Endothelial cell of umbilical vein (primary cell): ENCODE data around the gene DCHS1. TPM values are rescaled to one million over a fixed set of nuclear protein-coding genes. Genes with fewer than 3 reads are reported as not detected.

Experiments used
- BruUV-seq: library from RNA; stranded (reverse); fragments of 400-500 nt; replicated peaks from 2 replicates; lab custom pipeline; 2021; lab: Mats Ljungman, UMichigan
- CTCF ChIA-PET: fragments of 300-600, 350-600 bp; sonication (Branson Sonifier 250); formaldehyde crosslinking; loops from one replicate; lab custom pipeline; 2021; ENCODE audit warnings: antibody characterized with exemption, inconsistent platforms; lab: Charles Lee
- POLR2A ChIA-PET: fragments of 300-600, 350-600 bp; sonication (Branson Sonifier 250); formaldehyde crosslinking; loops from one replicate; lab custom pipeline; 2021; ENCODE audit warnings: antibody characterized with exemption, inconsistent platforms; lab: Charles Lee
- DNase-seq: peaks from one replicate; pipeline ENCODE4 v3.0.0-alpha.2; 2011; ENCODE audit warnings: low read depth, low spot score
- FAIRE-seq: peaks from 2 replicates; lab custom pipeline; 2011; peaks lifted over from hg19 to GRCh38; lab: Jason Lieb, UNC
- H2AFZ ChIP-seq: 2 replicates; pipeline ENCODE4 v1.6.0; 2012; ENCODE audit warnings: low read depth, low read length, control low read depth, inconsistent platforms
- H3K27ac ChIP-seq: 2 replicates; pipeline ENCODE4 v1.5.1; 2011; ENCODE audit warnings: low read depth, mild to moderate bottlenecking, control low read depth, low read length, moderate library complexity; ENCODE audit not compliant: insufficient read depth
- H3K27me3 ChIP-seq, 2 experiments: 2 replicates each; pipeline versions ENCODE4 v1.6.0 to v1.6.1; 2011; ENCODE audit warnings: low read length in 2 of 2, mixed read lengths in 1 of 2; ENCODE audit not compliant: control insufficient read depth in 2 of 2, insufficient read depth in 2 of 2
- H3K36me3 ChIP-seq, 2 experiments: 2 replicates in 1 of 2; 3 replicates in 1 of 2; pipeline ENCODE4 v1.5.1; 2011; ENCODE audit warnings: low read length in 2 of 2, mild to moderate bottlenecking in 1 of 2, moderate library complexity in 1 of 2; ENCODE audit not compliant: control insufficient read depth in 2 of 2, insufficient read depth in 2 of 2; ENCODE audit errors: extremely low read depth in 1 of 2
- H3K4me1 ChIP-seq: 3 replicates; pipeline ENCODE4 v1.5.1; 2011; ENCODE audit warnings: mild to moderate bottlenecking, low read length; ENCODE audit not compliant: control insufficient read depth, insufficient read depth; ENCODE audit errors: extremely low read depth
- H3K4me2 ChIP-seq: 2 replicates; pipeline ENCODE4 v1.6.1; 2011; ENCODE audit warnings: low read length, control low read depth, mixed read lengths; ENCODE audit not compliant: insufficient read depth
- H3K4me3 ChIP-seq, 3 experiments: fragments of 200-600 bp in 1 of 3; sonication (generic), shearing (Covaris generic) in 1 of 3; replicated peaks in 1 of 3; 2 replicates each; pipeline ENCODE4 v1.5.1; 2011 to 2016; ENCODE audit warnings: control low read depth in 3 of 3, low read length in 3 of 3, mild to moderate bottlenecking in 2 of 3, inconsistent platforms in 1 of 3, low read depth in 1 of 3, moderate library complexity in 1 of 3; ENCODE audit not compliant: insufficient read depth in 1 of 3
- H3K79me2 ChIP-seq: 2 replicates; pipeline ENCODE4 v1.6.0; 2012; ENCODE audit warnings: low read length, inconsistent platforms; ENCODE audit not compliant: control insufficient read depth, insufficient read depth
- H3K9ac ChIP-seq: replicated peaks from 2 replicates; pipeline ENCODE3; 2011; ENCODE audit warnings: low read length, control low read depth; ENCODE audit not compliant: insufficient read depth; ENCODE audit errors: extremely low read depth
- H3K9me1 ChIP-seq: replicated peaks from 3 replicates; pipeline ENCODE4 v1.6.0; 2011; ENCODE audit warnings: mild to moderate bottlenecking, low read length; ENCODE audit not compliant: control insufficient read depth, insufficient read depth; ENCODE audit errors: extremely low read depth
- H3K9me3 ChIP-seq: replicated peaks from 2 replicates; pipeline ENCODE4 v1.5.1; 2012; ENCODE audit warnings: low read length, inconsistent platforms; ENCODE audit not compliant: control insufficient read depth, insufficient read depth
- H4K20me1 ChIP-seq: replicated peaks from 2 replicates; pipeline ENCODE3; 2011; ENCODE audit warnings: mild to moderate bottlenecking, low read length; ENCODE audit not compliant: control insufficient read depth, insufficient read depth; ENCODE audit errors: extremely low read depth
- CTCF ChIP-seq, 2 donors: IDR thresholded peaks; 1 replicate in 1 of 2; 2 replicates in 1 of 2; pipeline ENCODE4 v1.5.1; 2011; ENCODE audit warnings: low read length in 2 of 2, mild to moderate bottlenecking in 2 of 2, moderate library complexity in 2 of 2, control low read depth in 1 of 2, inconsistent platforms in 1 of 2, low read depth in 1 of 2; ENCODE audit not compliant: insufficient read depth in 1 of 2; ENCODE audit errors: extremely low read depth in 1 of 2
- EZH2 ChIP-seq: IDR thresholded peaks from 2 replicates; pipeline ENCODE4 v1.6.1; 2012; ENCODE audit warnings: borderline replicate concordance, low read depth, mild to moderate bottlenecking, moderate library complexity, low read length, inconsistent platforms; ENCODE audit not compliant: severe bottlenecking
- FOS ChIP-seq: IDR thresholded peaks from 2 replicates; pipeline ENCODE4 v1.6.1; 2011; ENCODE audit warnings: mild to moderate bottlenecking, low read length, moderate library complexity, borderline replicate concordance; ENCODE audit not compliant: insufficient read depth
- GATA2 ChIP-seq: IDR thresholded peaks from 2 replicates; pipeline ENCODE4 v1.7.0; 2011; ENCODE audit warnings: low read depth, mild to moderate bottlenecking, moderate library complexity, mixed read lengths, low read length; ENCODE audit not compliant: insufficient read length, insufficient read depth
- JUN ChIP-seq: IDR thresholded peaks from 2 replicates; pipeline ENCODE4 v1.6.1; 2011; ENCODE audit warnings: borderline replicate concordance, low read depth; ENCODE audit not compliant: insufficient read length, insufficient read depth
- MYC ChIP-seq: IDR thresholded peaks from one replicate; pipeline ENCODE4 v1.6.1; 2011; ENCODE audit warnings: mild to moderate bottlenecking, low read depth, low read length
- POLR2A ChIP-seq: IDR thresholded peaks from 2 replicates; pipeline ENCODE4 v1.6.1; 2012; ENCODE audit warnings: low read depth, mild to moderate bottlenecking, control low read depth, low read length
- POLR2AphosphoS5 ChIP-seq: IDR thresholded peaks from 2 replicates; pipeline ENCODE4 v1.6.1; 2012; ENCODE audit warnings: low read depth, mild to moderate bottlenecking, control low read depth, low read length, moderate library complexity; ENCODE audit not compliant: insufficient read depth
- dilution Hi-C: fragments of 300-500 bp; cut with MboI; formaldehyde crosslinking; loops from one replicate; pipeline ENCODE4 v1.15.0; 2019; ENCODE audit warnings: low sequenced_read_pairs; ENCODE audit not compliant: extremely low pct_ligation_motif_present
- intact Hi-C: fragments of 100-400 bp; cut with micrococcal nuclease; formaldehyde crosslinking; loops from one replicate; pipeline ENCODE4 v1.10.0; 2022
- polyA plus RNA-seq, 4 experiments: library from polyadenylated mRNA; depleted of rRNA in 3 of 4; stranded (reverse) in 3 of 4; unstranded in 1 of 4; fragments of >200 nt; gene quantifications; 2 replicates each; pipeline versions ENCODE4 v1.2.1 to v1.2.3, GENCODE V29; 2011 to 2012; ENCODE audit warnings: missing spikeins in 1 of 4
- total RNA-seq: library from RNA; stranded (reverse); gene quantifications from 2 replicates; pipeline ENCODE4 v1.2.3, GENCODE V29; 2021
- TF ChIP-seq, protein P1 (sequence below): IDR thresholded peaks from 2 replicates; pipeline ENCODE4 v1.6.1; 2011; ENCODE audit not compliant: insufficient read depth, insufficient read length

Gene DCHS1
- total and polyA plus RNA-seq, 2 donors (not counting 3 experiments of a cell fraction or from before 2014, with no cell fraction given): 56.2 to 73.0 TPM

- Histone ChIP-seq H3K36me3 (no peaks in the 10 kb centered on the region), H2AFZ (no peak overlapping the region), H3K27me3 (no peaks in the 10 kb centered on the region), H4K20me1 (no peaks in the 10 kb centered on the region), H3K9me3 (no peaks in the 10 kb centered on the region), H3K4me3 (no peak overlapping the region), H3K9me1 (no peaks in the 10 kb centered on the region), H3K4me1 (peaks cover 15% of the 10 kb centered on the region), H3K79me2 (peaks cover 2% of the 10 kb centered on the region), H3K9ac (no peak overlapping the region), H3K27ac (no peak overlapping the region), H3K4me2 (no peak overlapping the region)
- BruUV-seq: no TSS peak
- ChIA-PET CTCF (interaction anchor here (0.9 to 1.5 kb wide), 2 partner anchors 9 to 26 kb away, joined by 3 read pairs; partner anchors contain the start of gene MRPL17), POLR2A (no interaction called here)
- DNase-seq: no peak
- no peak for FAIRE-seq
- dilution Hi-C loops: no loop called here
- intact Hi-C loops: loop anchor here (2.0 kb wide), 1 partner anchor 17 kb away; no protein-coding TSS in a partner anchor
- no peak for TF ChIP-seq EZH2
- no peak for TF ChIP-seq CTCF (IDR thresholded peaks at IDR 0.05; ENCODE audit: extremely low read depth in 1 of 2, insufficient read depth in 1 of 2, low read depth in 1 of 2, low read length in 2 of 2)
- no peak for TF ChIP-seq MYC
- TF ChIP-seq GATA2: no peak
- TF ChIP-seq POLR2A: no peak
- no peak for TF ChIP-seq POLR2AphosphoS5
- no peak for TF ChIP-seq FOS
- TF ChIP-seq JUN: no peak
- TF ChIP-seq, protein P1, sequence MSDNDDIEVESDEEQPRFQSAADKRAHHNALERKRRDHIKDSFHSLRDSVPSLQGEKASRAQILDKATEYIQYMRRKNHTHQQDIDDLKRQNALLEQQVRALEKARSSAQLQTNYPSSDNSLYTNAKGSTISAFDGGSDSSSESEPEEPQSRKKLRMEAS: no peak
These were observed 1.7 kb upstream of the DCHS1 start for GRCh38 chr11:6657346-6657745.
